Neural progenitor cell (in vitro differentiated cells): ENCODE measurements around the gene ITGA4. TPM values are rescaled to one million over a fixed set of nuclear protein-coding genes. Genes with fewer than 3 reads are reported as not detected.

Experiments used
- DNase-seq: peaks from one replicate; pipeline ENCODE4 v3.0.0-alpha.2; 2016; ENCODE audit warnings: low spot score
- H2AFZ ChIP-seq: fragments of 200-600 bp; sonication (generic); replicated peaks from 2 replicates; pipeline ENCODE4 v1.6.1; 2016; ENCODE audit warnings: antibody characterized with exemption
- H3F3A ChIP-seq: fragments of 200-600 bp; sonication (generic); 2 replicates; pipeline ENCODE4 v1.6.1; 2016; ENCODE audit warnings: antibody characterized with exemption, low read depth
- H3K27ac ChIP-seq: fragments of 200-600 bp; sonication (generic); 2 replicates; pipeline ENCODE4 v1.5.1; 2016; ENCODE audit warnings: mild to moderate bottlenecking
- H3K27me3 ChIP-seq: fragments of 200-600 bp; sonication (generic); 2 replicates; pipeline ENCODE4 v1.6.1; 2016; ENCODE audit warnings: mild to moderate bottlenecking, moderate library complexity
- H3K36me3 ChIP-seq: fragments of 200-600 bp; sonication (generic); 2 replicates; pipeline ENCODE4 v1.5.1; 2016
- H3K4me1 ChIP-seq: fragments of 200-600 bp; sonication (generic); 2 replicates; pipeline ENCODE4 v1.6.1; 2016; ENCODE audit warnings: mixed run types
- H3K4me2 ChIP-seq: fragments of 200-600 bp; sonication (generic); 2 replicates; pipeline ENCODE4 v1.6.1; 2016
- H3K4me3 ChIP-seq: fragments of 200-600 bp; sonication (generic); 2 replicates; pipeline ENCODE4 v1.5.1; 2016
- H3K79me2 ChIP-seq: fragments of 200-600 bp; sonication (generic); 2 replicates; pipeline ENCODE4 v1.6.1; 2016; ENCODE audit warnings: low read depth
- H3K9ac ChIP-seq: fragments of 200-600 bp; sonication (generic); 2 replicates; pipeline ENCODE4 v1.6.1; 2016
- H3K9me3 ChIP-seq: fragments of 200-600 bp; sonication (generic); 2 replicates; pipeline ENCODE4 v1.5.1; 2016; ENCODE audit warnings: low read depth
- H4K20me1 ChIP-seq: fragments of 200-600 bp; sonication (generic); 2 replicates; pipeline ENCODE4 v1.6.1; 2016; ENCODE audit warnings: low read depth
- H3K27ac Mint-ChIP-seq: 3 replicates; pipeline ENCODE4 v1.8.0; 2021; ENCODE audit warnings: mixed read lengths
- H3K27me3 Mint-ChIP-seq: 2 replicates; pipeline ENCODE4 v1.8.0; 2022; ENCODE audit warnings: low read depth, mild to moderate bottlenecking, inconsistent platforms, moderate library complexity, mixed read lengths; ENCODE audit not compliant: insufficient read depth
- H3K36me3 Mint-ChIP-seq: 3 replicates; pipeline ENCODE4 v1.8.0; 2021; ENCODE audit warnings: mixed read lengths
- H3K4me1 Mint-ChIP-seq: 3 replicates; pipeline ENCODE4 v1.8.0; 2021; ENCODE audit warnings: mixed read lengths
- H3K4me3 Mint-ChIP-seq: 3 replicates; pipeline ENCODE4 v1.8.0; 2021; ENCODE audit warnings: mild to moderate bottlenecking, moderate library complexity, mixed read lengths
- H3K9me3 Mint-ChIP-seq: 3 replicates; pipeline ENCODE4 v1.8.0; 2020; ENCODE audit warnings: mixed read lengths
- CTCF ChIP-seq: fragments of 200-600 bp; sonication (generic); IDR thresholded peaks from 2 replicates; pipeline ENCODE4 v1.5.1; 2017; ENCODE audit warnings: antibody characterized with exemption, mild to moderate bottlenecking
- EZH2 ChIP-seq: fragments of 200-600 bp; sonication (generic); IDR thresholded peaks from 2 replicates; pipeline ENCODE4 v1.6.1; 2017; ENCODE audit warnings: antibody characterized with exemption, mild to moderate bottlenecking, moderate library complexity
- EZH2phosphoT487 ChIP-seq: fragments of 200-600 bp; sonication (generic); IDR thresholded peaks from 2 replicates; pipeline ENCODE4 v1.6.1; 2017; ENCODE audit warnings: antibody characterized with exemption
- total RNA-seq: library from RNA; depleted of rRNA; stranded (reverse); fragments of >200 nt; gene quantifications from 2 replicates; pipeline ENCODE4 v1.2.3, GENCODE V29; 2015; ENCODE audit warnings: low replicate concordance

Gene ITGA4
- total RNA-seq, 1 donor from 2014 or later: 10.2 TPM

DNA sequence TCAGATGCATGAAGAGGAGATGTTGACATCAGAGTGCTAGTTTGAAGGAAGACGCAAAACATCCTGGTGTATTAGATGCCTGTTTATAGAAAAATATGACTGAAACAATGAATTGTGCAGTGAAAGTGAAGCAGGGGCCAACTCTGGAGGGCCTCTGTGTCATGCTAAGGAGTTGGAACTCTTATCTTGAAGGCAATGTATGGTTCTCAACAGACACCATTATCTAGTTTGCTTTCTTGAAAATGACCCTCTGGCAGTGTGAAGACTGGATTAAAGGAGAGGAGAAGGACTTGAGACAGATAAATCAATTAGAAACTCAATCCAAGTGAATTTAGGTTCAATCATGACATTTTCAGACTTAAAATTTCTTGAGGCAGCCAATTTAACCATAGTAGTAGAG is 63.1 kb downstream of the ITGA4 start:
- Histone ChIP-seq H2AFZ (no peak overlapping the region), H3K27ac (no peak overlapping the region), H3K9ac (no peak overlapping the region), H3K27me3 (no peaks in the 10 kb centered on the region), H4K20me1 (no peaks in the 10 kb centered on the region), H3K36me3 (no peaks in the 10 kb centered on the region), H3K9me3 (no peaks in the 10 kb centered on the region), H3K4me3 (no peak overlapping the region), H3K4me2 (no peak overlapping the region), H3K4me1 (no peaks in the 10 kb centered on the region), H3K79me2 (no peaks in the 10 kb centered on the region), H3F3A (no peaks in the 10 kb centered on the region)
- no peaks in the 10 kb centered on the region for H3K36me3 Mint-ChIP-seq
- no peak for TF ChIP-seq EZH2phosphoT487
- TF ChIP-seq CTCF: no peak
- no peak for TF ChIP-seq EZH2
- H3K9me3 Mint-ChIP-seq: no peaks in the 10 kb centered on the region
- no peaks in the 10 kb centered on the region for H3K4me1 Mint-ChIP-seq
- no peaks in the 10 kb centered on the region for H3K27me3 Mint-ChIP-seq
- no peak overlapping the region for H3K4me3 Mint-ChIP-seq
- no peak for DNase-seq
- H3K27ac Mint-ChIP-seq: no peak overlapping the region

GRCh38 chr2:181523756-181524155 is 66.6 kb downstream of the ITGA4 start:
- H3K9ac ChIP-seq: no peak overlapping the region

DNA sequence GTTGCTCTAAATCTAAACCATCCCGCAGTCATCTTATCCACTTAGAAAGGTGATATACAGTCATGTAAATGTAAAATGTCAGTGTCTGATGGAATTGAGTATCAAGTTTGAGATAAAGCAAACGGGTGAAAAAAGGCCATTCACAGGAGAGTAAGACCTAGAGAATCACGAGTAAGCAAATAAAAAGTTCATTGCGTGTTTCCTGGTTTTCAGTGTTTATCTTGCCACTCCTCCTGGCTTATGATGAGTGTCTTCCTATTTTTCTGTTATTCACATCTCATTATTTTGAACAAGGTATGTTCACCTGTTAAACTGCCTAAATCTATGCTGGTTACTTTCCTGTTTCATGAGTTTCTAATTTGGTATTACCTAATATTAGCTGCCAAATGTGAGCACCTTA is 68.8 kb downstream of the ITGA4 start:
- H3K4me1 Mint-ChIP-seq: no peaks in the 10 kb centered on the region

More at GRCh38 chr2:181523756-181524155, 66.6 kb downstream of the ITGA4 start:
- H2AFZ ChIP-seq: no peak overlapping the region
- Mint-ChIP-seq H3K9me3 (no peaks in the 10 kb centered on the region), H3K27me3 (no peaks in the 10 kb centered on the region), H3K4me1 (no peaks in the 10 kb centered on the region), H3K4me3 (no peak overlapping the region), H3K36me3 (no peaks in the 10 kb centered on the region), H3K27ac (no peak overlapping the region)
- TF ChIP-seq CTCF (no peak), EZH2phosphoT487 (no peak), EZH2 (no peak)
- no peaks in the 10 kb centered on the region for H3K27me3 ChIP-seq
- no peak overlapping the region for H3K27ac ChIP-seq
- no peak for DNase-seq
- H3K36me3 ChIP-seq: no peaks in the 10 kb centered on the region
- H3K4me2 ChIP-seq: no peak overlapping the region
- H3K4me3 ChIP-seq: no peak overlapping the region
- no peaks in the 10 kb centered on the region for H3K9me3 ChIP-seq
- H3F3A ChIP-seq: no peaks in the 10 kb centered on the region
- no peaks in the 10 kb centered on the region for H3K79me2 ChIP-seq
- H3K4me1 ChIP-seq: no peaks in the 10 kb centered on the region
- no peaks in the 10 kb centered on the region for H4K20me1 ChIP-seq

More for the DNA sequence above, 68.8 kb downstream of the ITGA4 start:
- Mint-ChIP-seq H3K36me3 (no peaks in the 10 kb centered on the region), H3K27me3 (no peaks in the 10 kb centered on the region), H3K4me3 (no peak overlapping the region), H3K9me3 (no peaks in the 10 kb centered on the region), H3K27ac (no peak overlapping the region)
- Histone ChIP-seq H3K79me2 (no peaks in the 10 kb centered on the region), H3K9ac (no peak overlapping the region), H3K4me3 (no peak overlapping the region), H3K36me3 (no peaks in the 10 kb centered on the region), H3K27me3 (no peaks in the 10 kb centered on the region), H3F3A (no peaks in the 10 kb centered on the region), H3K4me2 (no peak overlapping the region), H3K27ac (no peak overlapping the region), H4K20me1 (no peaks in the 10 kb centered on the region), H2AFZ (no peak overlapping the region), H3K4me1 (no peaks in the 10 kb centered on the region), H3K9me3 (no peaks in the 10 kb centered on the region)
- no peak for DNase-seq
- TF ChIP-seq EZH2phosphoT487 (no peak), EZH2 (no peak), CTCF (no peak)
